WTC11 (cell line): ENCODE data around the gene EIF3B.

Experiments
- CBFB ChIP-seq: sonication (generic); formaldehyde crosslinking; IDR thresholded peaks from 2 replicates; pipeline ENCODE4 v1.8.1; 2022; ENCODE audit warnings: mild to moderate bottlenecking, low read depth, missing genetic modification reagents
- ZNF138 ChIP-seq: sonication (generic); formaldehyde crosslinking; conservative IDR thresholded peaks from 2 replicates; pipeline ENCODE4 v1.8.1; 2022; ENCODE audit warnings: mild to moderate bottlenecking, moderate library complexity, missing genetic modification reagents
- TF ChIP-seq, protein P1 (sequence below): fragments of 200-600 bp; IDR thresholded peaks from 2 replicates; pipeline ENCODE4 v1.8.0; 2022; ENCODE audit warnings: antibody characterized with exemption
- TF ChIP-seq, protein P2 (sequence below): sonication (generic); formaldehyde crosslinking; conservative IDR thresholded peaks from 2 replicates; pipeline ENCODE4 v1.8.1; 2022; ENCODE audit warnings: mild to moderate bottlenecking, missing genetic modification reagents
- TF ChIP-seq, protein P3 (sequence below): sonication (generic); formaldehyde crosslinking; IDR thresholded peaks from 2 replicates; pipeline ENCODE4 v1.8.1; 2022; ENCODE audit warnings: low read depth, missing genetic modification reagents, borderline replicate concordance

DNA sequence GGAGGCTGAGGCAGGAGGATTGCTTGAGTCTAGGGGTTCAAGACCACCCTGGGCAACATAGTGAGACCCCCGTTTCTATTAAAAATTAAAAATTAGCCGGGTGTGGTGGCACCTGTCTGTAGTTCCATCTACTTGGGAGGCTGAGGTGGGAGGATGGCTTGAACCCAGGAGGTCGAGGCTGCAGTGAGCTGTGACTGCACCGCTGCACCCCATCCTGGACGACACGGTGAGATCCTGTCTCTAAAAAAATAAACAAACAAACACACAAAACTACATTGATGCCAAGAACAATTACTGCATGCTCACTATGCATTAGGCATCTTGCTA is 48.0 kb downstream of the EIF3B start:
- TF ChIP-seq, protein P1, sequence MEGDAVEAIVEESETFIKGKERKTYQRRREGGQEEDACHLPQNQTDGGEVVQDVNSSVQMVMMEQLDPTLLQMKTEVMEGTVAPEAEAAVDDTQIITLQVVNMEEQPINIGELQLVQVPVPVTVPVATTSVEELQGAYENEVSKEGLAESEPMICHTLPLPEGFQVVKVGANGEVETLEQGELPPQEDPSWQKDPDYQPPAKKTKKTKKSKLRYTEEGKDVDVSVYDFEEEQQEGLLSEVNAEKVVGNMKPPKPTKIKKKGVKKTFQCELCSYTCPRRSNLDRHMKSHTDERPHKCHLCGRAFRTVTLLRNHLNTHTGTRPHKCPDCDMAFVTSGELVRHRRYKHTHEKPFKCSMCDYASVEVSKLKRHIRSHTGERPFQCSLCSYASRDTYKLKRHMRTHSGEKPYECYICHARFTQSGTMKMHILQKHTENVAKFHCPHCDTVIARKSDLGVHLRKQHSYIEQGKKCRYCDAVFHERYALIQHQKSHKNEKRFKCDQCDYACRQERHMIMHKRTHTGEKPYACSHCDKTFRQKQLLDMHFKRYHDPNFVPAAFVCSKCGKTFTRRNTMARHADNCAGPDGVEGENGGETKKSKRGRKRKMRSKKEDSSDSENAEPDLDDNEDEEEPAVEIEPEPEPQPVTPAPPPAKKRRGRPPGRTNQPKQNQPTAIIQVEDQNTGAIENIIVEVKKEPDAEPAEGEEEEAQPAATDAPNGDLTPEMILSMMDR, result no peak
- TF ChIP-seq, protein P2, sequence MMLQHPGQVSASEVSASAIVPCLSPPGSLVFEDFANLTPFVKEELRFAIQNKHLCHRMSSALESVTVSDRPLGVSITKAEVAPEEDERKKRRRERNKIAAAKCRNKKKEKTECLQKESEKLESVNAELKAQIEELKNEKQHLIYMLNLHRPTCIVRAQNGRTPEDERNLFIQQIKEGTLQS, result no peak
- TF ChIP-seq, protein P3, sequence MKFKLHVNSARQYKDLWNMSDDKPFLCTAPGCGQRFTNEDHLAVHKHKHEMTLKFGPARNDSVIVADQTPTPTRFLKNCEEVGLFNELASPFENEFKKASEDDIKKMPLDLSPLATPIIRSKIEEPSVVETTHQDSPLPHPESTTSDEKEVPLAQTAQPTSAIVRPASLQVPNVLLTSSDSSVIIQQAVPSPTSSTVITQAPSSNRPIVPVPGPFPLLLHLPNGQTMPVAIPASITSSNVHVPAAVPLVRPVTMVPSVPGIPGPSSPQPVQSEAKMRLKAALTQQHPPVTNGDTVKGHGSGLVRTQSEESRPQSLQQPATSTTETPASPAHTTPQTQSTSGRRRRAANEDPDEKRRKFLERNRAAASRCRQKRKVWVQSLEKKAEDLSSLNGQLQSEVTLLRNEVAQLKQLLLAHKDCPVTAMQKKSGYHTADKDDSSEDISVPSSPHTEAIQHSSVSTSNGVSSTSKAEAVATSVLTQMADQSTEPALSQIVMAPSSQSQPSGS, result no peak
- no peak for TF ChIP-seq CBFB (CRISPR knock-in tag)
- no peak for TF ChIP-seq ZNF138 (CRISPR knock-in tag)
